SK-N-SH (cell line): ENCODE measurements around the gene RASAL3. TPM values are rescaled to one million over a fixed set of nuclear protein-coding genes. Genes with fewer than 3 reads are reported as not detected.
A peak's percentile ranks its signal among the peaks of the same experiment; 100 is the strongest.

Experiments
- CTCF ChIA-PET: fragments of 300-600, 350-600 bp; formaldehyde crosslinking; extraction: SDS; loops from one replicate; lab custom pipeline; 2021; lab: Yijun Ruan, JAX
- POLR2A ChIA-PET: fragments of 350-600 bp; sonication (Branson Sonifier 250); formaldehyde crosslinking; extraction: SDS; loops from one replicate; lab custom pipeline; 2020; ENCODE audit warnings: antibody characterized with exemption, inconsistent platforms; lab: Yijun Ruan, JAX
- DNase-seq: peaks from one replicate; pipeline ENCODE4 v3.0.0; 2012
- H2AFZ ChIP-seq: fragments of 200-600 bp; sonication (generic); 2 replicates; pipeline ENCODE4 v1.8.1; 2016; ENCODE audit warnings: antibody characterized with exemption, mild to moderate bottlenecking, low read depth
- H3F3A ChIP-seq: fragments of 200-600 bp; sonication (generic); replicated peaks from 2 replicates; pipeline ENCODE3; 2016; ENCODE audit warnings: antibody characterized with exemption, mild to moderate bottlenecking; ENCODE audit not compliant: insufficient read depth
- H3K27ac ChIP-seq, 2 experiments: fragments of 200-500 bp in 1 of 2; fragments of 200-600 bp in 1 of 2; sonication (Bioruptor generic) in 1 of 2; sonication (generic), shearing (Covaris generic) in 1 of 2; 2 replicates each; pipeline versions ENCODE4 v1.5.1 to v1.6.1; 2014 to 2016; ENCODE audit warnings: low read depth in 2 of 2, inconsistent platforms in 1 of 2, low read length in 1 of 2, mild to moderate bottlenecking in 1 of 2, mixed read lengths in 1 of 2
- H3K27me3 ChIP-seq: fragments of 200-600 bp; sonication (generic), shearing (Covaris generic); 2 replicates; pipeline ENCODE4 v1.6.1; 2016; ENCODE audit warnings: mixed run types; ENCODE audit not compliant: insufficient read depth
- H3K36me3 ChIP-seq, 2 experiments: fragments of 200-500 bp in 1 of 2; fragments of 200-600 bp in 1 of 2; sonication (Bioruptor generic) in 1 of 2; sonication (generic) in 1 of 2; replicated peaks in 1 of 2; 2 replicates each; pipeline versions ENCODE3 to v1.5.1; 2014 to 2016; ENCODE audit warnings: low read length in 1 of 2, mild to moderate bottlenecking in 1 of 2; ENCODE audit not compliant: insufficient read depth in 2 of 2, control insufficient read depth in 1 of 2
- H3K4me1 ChIP-seq, 2 experiments: fragments of 200-500 bp in 1 of 2; fragments of 200-600 bp in 1 of 2; sonication (Bioruptor generic) in 1 of 2; sonication (generic), shearing (Covaris generic) in 1 of 2; 2 replicates each; pipeline versions ENCODE4 v1.5.1 to v1.6.1; 2014 to 2016; ENCODE audit warnings: low read depth in 1 of 2, low read length in 1 of 2, mixed run types in 1 of 2; ENCODE audit not compliant: insufficient read depth in 2 of 2, control insufficient read depth in 1 of 2
- H3K4me2 ChIP-seq: fragments of 200-600 bp; sonication (generic), shearing (Covaris generic); 2 replicates; pipeline ENCODE4 v1.6.1; 2017; ENCODE audit warnings: mixed run types
- H3K4me3 ChIP-seq, 2 experiments: fragments of 200-500 bp in 1 of 2; fragments of 200-600 bp in 1 of 2; sonication (Bioruptor generic) in 1 of 2; sonication (generic), shearing (Covaris generic) in 1 of 2; 2 replicates each; pipeline versions ENCODE4 v1.5.1 to v1.8.1; 2014 to 2016; ENCODE audit warnings: low read depth in 2 of 2, inconsistent platforms in 1 of 2, low read length in 1 of 2, mild to moderate bottlenecking in 1 of 2, mixed read lengths in 1 of 2, moderate library complexity in 1 of 2
- H3K79me2 ChIP-seq: fragments of 200-600 bp; sonication (generic); 2 replicates; pipeline ENCODE4 v1.8.1; 2017; ENCODE audit warnings: mild to moderate bottlenecking; ENCODE audit not compliant: insufficient read depth
- H3K9ac ChIP-seq: fragments of 200-600 bp; sonication (generic); 2 replicates; pipeline ENCODE4 v1.6.1; 2017; ENCODE audit warnings: mixed run types
- H3K9me2 ChIP-seq: fragments of 200-600 bp; sonication (generic); 2 replicates; pipeline ENCODE4 v1.6.1; 2017; ENCODE audit warnings: mixed run types
- H3K9me3 ChIP-seq: fragments of 200-600 bp; sonication (generic); 2 replicates; pipeline ENCODE4 v1.6.1; 2017; ENCODE audit warnings: mixed run types, mild to moderate bottlenecking, moderate library complexity
- H4K20me1 ChIP-seq: fragments of 200-600 bp; sonication (generic); 2 replicates; pipeline ENCODE4 v1.6.1; 2017; ENCODE audit warnings: mild to moderate bottlenecking, mixed run types; ENCODE audit not compliant: insufficient read depth
- CHD2 ChIP-seq: fragments of 150-350 bp; IDR thresholded peaks from 2 replicates; pipeline ENCODE4 v1.6.1; 2018; ENCODE audit warnings: low read length; ENCODE audit not compliant: partially characterized antibody
- CTCF ChIP-seq: fragments of 200-600 bp; sonication (generic); IDR thresholded peaks from 2 replicates; pipeline ENCODE4 v1.6.1; 2017; ENCODE audit warnings: antibody characterized with exemption, mild to moderate bottlenecking, moderate library complexity
- ELF1 ChIP-seq: IDR thresholded peaks from 2 replicates; pipeline ENCODE4 v1.4.0; 2012
- EZH2phosphoT487 ChIP-seq: fragments of 200-600 bp; sonication (generic); IDR thresholded peaks from 2 replicates; pipeline ENCODE4 v1.6.1; 2017; ENCODE audit warnings: low read depth, mixed run types, mild to moderate bottlenecking, antibody characterized with exemption, moderate library complexity, borderline replicate concordance
- FOXJ3 ChIP-seq: sonication (generic); formaldehyde crosslinking; IDR thresholded peaks from 2 replicates; pipeline ENCODE4 v1.5.1; 2020; ENCODE audit warnings: mild to moderate bottlenecking, missing genetic modification reagents
- FOXM1 ChIP-seq: IDR thresholded peaks from 2 replicates; pipeline ENCODE4 v1.4.0; 2012; ENCODE audit warnings: low read depth, mild to moderate bottlenecking
- GATA2 ChIP-seq: sonication (generic); formaldehyde crosslinking; IDR thresholded peaks from 2 replicates; pipeline ENCODE4 v1.5.0; 2020; ENCODE audit warnings: mild to moderate bottlenecking, missing genetic modification reagents
- IRF3 ChIP-seq: fragments of 150-350 bp; IDR thresholded peaks from 2 replicates; pipeline ENCODE4 v1.6.1; 2016; ENCODE audit warnings: mild to moderate bottlenecking, low read depth, low read length
- JUND ChIP-seq: IDR thresholded peaks from 2 replicates; pipeline ENCODE4 v1.4.0; 2012
- MAX ChIP-seq: IDR thresholded peaks from 2 replicates; pipeline ENCODE4 v1.4.0; 2012; ENCODE audit warnings: low read depth
- PBX3 ChIP-seq: IDR thresholded peaks from 2 replicates; pipeline ENCODE4; 2012
- RAD21 ChIP-seq: IDR thresholded peaks from 2 replicates; pipeline ENCODE4 v1.6.1; 2012; ENCODE audit warnings: mild to moderate bottlenecking, low read length
- RCOR1 ChIP-seq: fragments of 150-350 bp; IDR thresholded peaks from 2 replicates; pipeline ENCODE4 v1.6.1; 2017; ENCODE audit warnings: antibody characterized with exemption, low read length
- RXRA ChIP-seq: IDR thresholded peaks from 2 replicates; pipeline ENCODE4 v1.4.0; 2012; ENCODE audit warnings: low read depth, mild to moderate bottlenecking, borderline replicate concordance
- SIN3A ChIP-seq: IDR thresholded peaks from 2 replicates; pipeline ENCODE4 v1.6.1; 2012; ENCODE audit warnings: low read depth, mild to moderate bottlenecking, low read length, moderate library complexity, borderline replicate concordance
- TAF1 ChIP-seq: IDR thresholded peaks from 2 replicates; pipeline ENCODE4 v1.6.1; 2012; ENCODE audit warnings: low read depth, mild to moderate bottlenecking, low read length, moderate library complexity, borderline replicate concordance
- TCF12 ChIP-seq: IDR thresholded peaks from 2 replicates; pipeline ENCODE4 v1.4.0; 2012
- USF1 ChIP-seq: IDR thresholded peaks from 2 replicates; pipeline ENCODE4 v1.4.0; 2012; ENCODE audit warnings: low read depth, borderline replicate concordance
- USF2 ChIP-seq: fragments of 150-350 bp; IDR thresholded peaks from 2 replicates; pipeline ENCODE4 v1.6.1; 2017; ENCODE audit warnings: antibody characterized with exemption, low read length, low read depth, borderline replicate concordance
- YY1 ChIP-seq: IDR thresholded peaks from 2 replicates; pipeline ENCODE4 v1.4.0; 2012; ENCODE audit warnings: low read depth, mild to moderate bottlenecking
- ZBTB33 ChIP-seq: IDR thresholded peaks from 2 replicates; pipeline ENCODE4 v1.4.0; 2012; ENCODE audit warnings: low read depth, borderline replicate concordance
- WGBS: methylation state at CpG from one replicate; pipeline ENCODE4 v1.1.6; 2017; ENCODE audit warnings: low lambda C conversion rate; 5-methylcytosine and 5-hydroxymethylcytosine counted together
- polyA plus RNA-seq, 3 experiments: library from polyadenylated mRNA; depleted of rRNA; stranded (reverse); fragments of >200 nt; gene quantifications; 2 replicates each; pipeline ENCODE4 v1.2.3, GENCODE V29; 2012

RASAL3 gene
- polyA plus RNA-seq, 1 of the 3 experiments (the other 2 are of a cell fraction) = 0.02 TPM

GRCh38 chr19:15419413-15420025 is 44.8 kb downstream of the RASAL3 start (continued):
- no peak for TF ChIP-seq PBX3
- TF ChIP-seq EZH2phosphoT487 = no peak

GRCh38 chr19:15418579-15419412 is 45.5 kb downstream of the RASAL3 start, which contains the start of gene AKAP8L:
AKAP8L (minus strand) TSS chr19:15418988; CDS start chr19:15418923, 65 bp downstream.
- H3K4me1 ChIP-seq = peaks cover 10 to 42% of the 10 kb centered on the region in 2 experiments; a peak in 3 of 4 replicates
- H2AFZ ChIP-seq = peak within 1 kb of the TSS; percentile 54; the same call in 1 of the 2 replicates
- peak; percentile 97 for DNase-seq
- H3K9ac ChIP-seq = peak within 1 kb of the TSS; percentile 87
- H3K27me3 ChIP-seq = no peaks in the 10 kb centered on the region
- 2% methylated on average over 38 of the region's 61 CpGs for WGBS
- H3K9me2 ChIP-seq = no peaks in the 10 kb centered on the region
- peak within 1 kb of the TSS; percentile 73 to 89 for H3K27ac ChIP-seq
- H3F3A ChIP-seq = peaks cover 10% of the 10 kb centered on the region
- H3K36me3 ChIP-seq = peaks cover 22 to 36% of the 10 kb centered on the region in 2 experiments
- H3K4me2 ChIP-seq = peak within 1 kb of the TSS; percentile 89
- H3K9me3 ChIP-seq = no peaks in the 10 kb centered on the region
- H4K20me1 ChIP-seq = peaks cover 39% of the 10 kb centered on the region
- peaks cover 50% of the 10 kb centered on the region for H3K79me2 ChIP-seq
- H3K4me3 ChIP-seq = peak within 1 kb of the TSS; percentile 93 to 94
- ChIA-PET POLR2A (interaction anchor here (0.6 to 2.2 kb wide), 12 partner anchors 8 to 412 kb away, joined by 3 to 15 read pairs (median 5); partner anchors contain the start of gene AKAP8), CTCF (interaction anchor here (0.8 to 3.1 kb wide), 24 partner anchors 11 to 294 kb away, joined by 3 to 19 read pairs (median 4); partner anchors contain the start of gene AKAP8)
- TF ChIP-seq ZBTB33 (0 out of 2 replicates have a peak, but pooled peaks have one; percentile 20), FOXJ3 (CRISPR knock-in tag) (no peak), USF1 (no peak), YY1 (peak; percentile 90), MAX (peak; percentile 60), RCOR1 (peak; percentile 70; the same call in 1 of the 2 replicates), GATA2 (no peak), RXRA (no peak), RAD21 (peak; percentile 73), JUND (no peak), CTCF (peak; percentile 66), FOXM1 (no peak), TAF1 (peak; percentile 53; the same call in 1 of the 2 replicates), USF2 (no peak), ELF1 (peak; percentile 61; the same call in 1 of the 2 replicates), CHD2 (peak; percentile 96), IRF3 (peak; percentile 98), SIN3A (peak; percentile 71; the same call in 1 of the 2 replicates), TCF12 (no peak)
